Measurements from ENCODE around the gene SAG. TPM values are rescaled to one million over a fixed set of nuclear protein-coding genes. Genes with fewer than 3 reads are reported as not detected.

SAG gene
- total and polyA plus RNA-seq, 2 of the 13 experiments (the other 11 are each of a cell fraction or from before 2014, with no cell fraction given) = not detected

DNA sequence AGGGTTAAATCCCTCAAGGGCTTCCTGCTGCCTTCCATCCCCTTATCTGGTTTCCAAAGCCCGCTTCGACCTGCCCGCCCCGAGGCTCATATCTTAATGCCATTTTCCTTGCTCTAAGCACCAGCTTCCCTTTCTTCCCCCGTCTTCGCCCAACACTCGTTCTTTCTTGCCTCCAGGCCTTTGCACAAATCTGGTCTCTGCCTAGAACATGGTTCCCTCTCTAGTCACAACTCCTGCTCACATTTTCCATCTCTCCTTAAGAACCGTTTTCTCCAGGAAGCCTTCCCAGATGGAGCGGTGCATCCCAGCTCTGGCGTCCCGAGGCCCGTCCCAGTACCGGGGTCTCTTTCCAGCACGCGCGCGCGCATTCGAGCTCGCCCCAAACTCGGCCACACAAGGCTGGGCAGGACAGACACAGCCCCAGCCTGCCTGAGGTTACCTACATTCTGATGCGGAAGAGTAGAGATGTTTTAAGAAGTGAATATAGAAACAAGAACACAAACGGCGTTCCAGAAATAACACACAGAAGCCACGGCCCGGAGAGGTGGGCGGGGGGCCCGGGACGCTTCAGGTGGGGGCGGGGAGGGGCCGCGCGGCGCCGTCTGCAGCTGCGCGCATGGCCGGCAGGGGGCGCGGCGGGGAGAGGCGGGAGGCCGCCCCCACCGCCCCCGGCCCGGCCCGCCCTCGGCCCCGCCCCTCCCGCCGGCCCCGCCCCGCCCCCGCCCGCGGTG lies 46.3 kb downstream of the SAG start, which contains the start of gene DGKD (continued):
- TF ChIP-seq, protein P1, sequence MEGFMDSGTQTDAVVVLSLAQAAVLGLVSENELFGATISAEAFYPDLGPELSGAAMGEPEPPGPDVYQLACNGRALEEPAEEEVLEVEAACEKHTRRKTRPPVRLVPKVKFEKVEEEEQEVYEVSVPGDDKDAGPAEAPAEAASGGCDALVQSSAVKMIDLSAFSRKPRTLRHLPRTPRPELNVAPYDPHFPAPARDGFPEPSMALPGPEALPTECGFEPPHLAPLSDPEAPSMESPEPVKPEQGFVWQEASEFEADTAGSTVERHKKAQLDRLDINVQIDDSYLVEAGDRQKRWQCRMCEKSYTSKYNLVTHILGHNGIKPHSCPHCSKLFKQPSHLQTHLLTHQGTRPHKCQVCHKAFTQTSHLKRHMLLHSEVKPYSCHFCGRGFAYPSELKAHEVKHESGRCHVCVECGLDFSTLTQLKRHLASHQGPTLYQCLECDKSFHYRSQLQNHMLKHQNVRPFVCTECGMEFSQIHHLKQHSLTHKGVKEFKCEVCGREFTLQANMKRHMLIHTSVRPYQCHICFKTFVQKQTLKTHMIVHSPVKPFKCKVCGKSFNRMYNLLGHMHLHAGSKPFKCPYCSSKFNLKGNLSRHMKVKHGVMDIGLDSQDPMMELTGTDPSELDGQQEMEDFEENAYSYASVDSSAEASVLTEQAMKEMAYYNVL (CRISPR knock-in tag; IDR thresholded peaks at IDR 0.05; ENCODE audit: borderline replicate concordance) = peak; percentile 19; the same call in 1 of the 2 replicates
- TF ChIP-seq ZNF292 (CRISPR knock-in tag; IDR thresholded peaks at IDR 0.05; ENCODE audit: borderline replicate concordance, low read depth) (no peak), RAD21 (CRISPR knock-in tag; IDR thresholded peaks at IDR 0.05) (peak; percentile 39; the same call in 1 of the 2 replicates), KAT8 (CRISPR knock-in tag; IDR thresholded peaks at IDR 0.05) (peak; percentile 62), ZNF558 (CRISPR knock-in tag; IDR thresholded peaks at IDR 0.05; ENCODE audit: borderline replicate concordance) (no peak), HNRNPH1 (optimal IDR thresholded peaks at IDR 0.05; ENCODE audit: low read depth, low read length) (no peak), ISL2 (CRISPR knock-in tag; IDR thresholded peaks at IDR 0.05) (peak; percentile 76; the same call in 1 of the 2 replicates), FOXO1 (CRISPR knock-in tag; IDR thresholded peaks at IDR 0.05) (no peak), ZNF232 (CRISPR knock-in tag; IDR thresholded peaks at IDR 0.05; ENCODE audit: borderline replicate concordance) (peak; percentile 94), ZNF564 (CRISPR knock-in tag; IDR thresholded peaks at IDR 0.05) (peak; percentile 88), IKZF1 (IDR thresholded peaks at IDR 0.05) (no peak), ESRRA (CRISPR knock-in tag; IDR thresholded peaks at IDR 0.05; ENCODE audit: low read depth) (peak; percentile 62; the same call in 1 of the 2 replicates), MED1 (CRISPR knock-in tag; IDR thresholded peaks at IDR 0.05) (peak; percentile 48; the same call in 1 of the 2 replicates)
- TF ChIP-seq, protein P2, sequence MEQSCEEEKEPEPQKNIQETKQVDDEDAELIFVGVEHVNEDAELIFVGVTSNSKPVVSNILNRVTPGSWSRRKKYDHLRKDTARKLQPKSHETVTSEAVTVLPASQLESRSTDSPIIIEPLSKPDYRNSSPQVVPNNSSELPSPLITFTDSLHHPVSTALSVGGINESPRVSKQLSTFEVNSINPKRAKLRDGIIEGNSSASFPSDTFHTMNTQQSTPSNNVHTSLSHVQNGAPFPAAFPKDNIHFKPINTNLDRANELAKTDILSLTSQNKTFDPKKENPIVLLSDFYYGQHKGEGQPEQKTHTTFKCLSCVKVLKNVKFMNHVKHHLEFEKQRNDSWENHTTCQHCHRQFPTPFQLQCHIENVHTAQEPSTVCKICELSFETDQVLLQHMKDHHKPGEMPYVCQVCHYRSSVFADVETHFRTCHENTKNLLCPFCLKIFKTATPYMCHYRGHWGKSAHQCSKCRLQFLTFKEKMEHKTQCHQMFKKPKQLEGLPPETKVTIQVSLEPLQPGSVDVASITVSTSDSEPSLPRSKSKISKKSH (CRISPR knock-in tag; IDR thresholded peaks at IDR 0.05; ENCODE audit: borderline replicate concordance) = no peak; the same call in 1 of the 2 replicates
- TF ChIP-seq, protein P3, sequence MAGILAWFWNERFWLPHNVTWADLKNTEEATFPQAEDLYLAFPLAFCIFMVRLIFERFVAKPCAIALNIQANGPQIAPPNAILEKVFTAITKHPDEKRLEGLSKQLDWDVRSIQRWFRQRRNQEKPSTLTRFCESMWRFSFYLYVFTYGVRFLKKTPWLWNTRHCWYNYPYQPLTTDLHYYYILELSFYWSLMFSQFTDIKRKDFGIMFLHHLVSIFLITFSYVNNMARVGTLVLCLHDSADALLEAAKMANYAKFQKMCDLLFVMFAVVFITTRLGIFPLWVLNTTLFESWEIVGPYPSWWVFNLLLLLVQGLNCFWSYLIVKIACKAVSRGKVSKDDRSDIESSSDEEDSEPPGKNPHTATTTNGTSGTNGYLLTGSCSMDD (CRISPR knock-in tag; IDR thresholded peaks at IDR 0.05) = 0 out of 2 replicates have a peak, but pooled peaks have one; percentile 56
- TF ChIP-seq, protein P4, sequence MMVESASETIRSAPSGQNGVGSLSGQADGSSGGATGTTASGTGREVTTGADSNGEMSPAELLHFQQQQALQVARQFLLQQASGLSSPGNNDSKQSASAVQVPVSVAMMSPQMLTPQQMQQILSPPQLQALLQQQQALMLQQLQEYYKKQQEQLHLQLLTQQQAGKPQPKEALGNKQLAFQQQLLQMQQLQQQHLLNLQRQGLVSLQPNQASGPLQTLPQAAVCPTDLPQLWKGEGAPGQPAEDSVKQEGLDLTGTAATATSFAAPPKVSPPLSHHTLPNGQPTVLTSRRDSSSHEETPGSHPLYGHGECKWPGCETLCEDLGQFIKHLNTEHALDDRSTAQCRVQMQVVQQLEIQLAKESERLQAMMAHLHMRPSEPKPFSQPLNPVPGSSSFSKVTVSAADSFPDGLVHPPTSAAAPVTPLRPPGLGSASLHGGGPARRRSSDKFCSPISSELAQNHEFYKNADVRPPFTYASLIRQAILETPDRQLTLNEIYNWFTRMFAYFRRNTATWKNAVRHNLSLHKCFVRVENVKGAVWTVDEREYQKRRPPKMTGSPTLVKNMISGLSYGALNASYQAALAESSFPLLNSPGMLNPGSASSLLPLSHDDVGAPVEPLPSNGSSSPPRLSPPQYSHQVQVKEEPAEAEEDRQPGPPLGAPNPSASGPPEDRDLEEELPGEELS (CRISPR knock-in tag; IDR thresholded peaks at IDR 0.05) = peak; percentile 60; the same call in 1 of the 2 replicates
- TF ChIP-seq, protein P5, sequence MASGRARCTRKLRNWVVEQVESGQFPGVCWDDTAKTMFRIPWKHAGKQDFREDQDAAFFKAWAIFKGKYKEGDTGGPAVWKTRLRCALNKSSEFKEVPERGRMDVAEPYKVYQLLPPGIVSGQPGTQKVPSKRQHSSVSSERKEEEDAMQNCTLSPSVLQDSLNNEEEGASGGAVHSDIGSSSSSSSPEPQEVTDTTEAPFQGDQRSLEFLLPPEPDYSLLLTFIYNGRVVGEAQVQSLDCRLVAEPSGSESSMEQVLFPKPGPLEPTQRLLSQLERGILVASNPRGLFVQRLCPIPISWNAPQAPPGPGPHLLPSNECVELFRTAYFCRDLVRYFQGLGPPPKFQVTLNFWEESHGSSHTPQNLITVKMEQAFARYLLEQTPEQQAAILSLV (CRISPR knock-in tag; IDR thresholded peaks at IDR 0.05; ENCODE audit: borderline replicate concordance) = 0 out of 2 replicates have a peak, but pooled peaks have one; percentile 41
- TF ChIP-seq, protein P6, sequence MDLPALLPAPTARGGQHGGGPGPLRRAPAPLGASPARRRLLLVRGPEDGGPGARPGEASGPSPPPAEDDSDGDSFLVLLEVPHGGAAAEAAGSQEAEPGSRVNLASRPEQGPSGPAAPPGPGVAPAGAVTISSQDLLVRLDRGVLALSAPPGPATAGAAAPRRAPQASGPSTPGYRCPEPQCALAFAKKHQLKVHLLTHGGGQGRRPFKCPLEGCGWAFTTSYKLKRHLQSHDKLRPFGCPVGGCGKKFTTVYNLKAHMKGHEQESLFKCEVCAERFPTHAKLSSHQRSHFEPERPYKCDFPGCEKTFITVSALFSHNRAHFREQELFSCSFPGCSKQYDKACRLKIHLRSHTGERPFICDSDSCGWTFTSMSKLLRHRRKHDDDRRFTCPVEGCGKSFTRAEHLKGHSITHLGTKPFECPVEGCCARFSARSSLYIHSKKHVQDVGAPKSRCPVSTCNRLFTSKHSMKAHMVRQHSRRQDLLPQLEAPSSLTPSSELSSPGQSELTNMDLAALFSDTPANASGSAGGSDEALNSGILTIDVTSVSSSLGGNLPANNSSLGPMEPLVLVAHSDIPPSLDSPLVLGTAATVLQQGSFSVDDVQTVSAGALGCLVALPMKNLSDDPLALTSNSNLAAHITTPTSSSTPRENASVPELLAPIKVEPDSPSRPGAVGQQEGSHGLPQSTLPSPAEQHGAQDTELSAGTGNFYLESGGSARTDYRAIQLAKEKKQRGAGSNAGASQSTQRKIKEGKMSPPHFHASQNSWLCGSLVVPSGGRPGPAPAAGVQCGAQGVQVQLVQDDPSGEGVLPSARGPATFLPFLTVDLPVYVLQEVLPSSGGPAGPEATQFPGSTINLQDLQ (CRISPR knock-in tag; IDR thresholded peaks at IDR 0.05) = no peak; the same call in 1 of the 2 replicates
